RKO (cell line): ENCODE measurements around the gene CHCHD1.
"Not testable (repeated sequence)": the region's sequence is repeated elsewhere in the genome, so short reads cannot be mapped to it uniquely, and the experiment has no call there.

ENCODE experiments used
- DNase-seq: peaks from one replicate; pipeline ENCODE4 v3.0.0-alpha.2; 2016; ENCODE audit warnings: low spot score

CHCHD1 gene

DNA sequence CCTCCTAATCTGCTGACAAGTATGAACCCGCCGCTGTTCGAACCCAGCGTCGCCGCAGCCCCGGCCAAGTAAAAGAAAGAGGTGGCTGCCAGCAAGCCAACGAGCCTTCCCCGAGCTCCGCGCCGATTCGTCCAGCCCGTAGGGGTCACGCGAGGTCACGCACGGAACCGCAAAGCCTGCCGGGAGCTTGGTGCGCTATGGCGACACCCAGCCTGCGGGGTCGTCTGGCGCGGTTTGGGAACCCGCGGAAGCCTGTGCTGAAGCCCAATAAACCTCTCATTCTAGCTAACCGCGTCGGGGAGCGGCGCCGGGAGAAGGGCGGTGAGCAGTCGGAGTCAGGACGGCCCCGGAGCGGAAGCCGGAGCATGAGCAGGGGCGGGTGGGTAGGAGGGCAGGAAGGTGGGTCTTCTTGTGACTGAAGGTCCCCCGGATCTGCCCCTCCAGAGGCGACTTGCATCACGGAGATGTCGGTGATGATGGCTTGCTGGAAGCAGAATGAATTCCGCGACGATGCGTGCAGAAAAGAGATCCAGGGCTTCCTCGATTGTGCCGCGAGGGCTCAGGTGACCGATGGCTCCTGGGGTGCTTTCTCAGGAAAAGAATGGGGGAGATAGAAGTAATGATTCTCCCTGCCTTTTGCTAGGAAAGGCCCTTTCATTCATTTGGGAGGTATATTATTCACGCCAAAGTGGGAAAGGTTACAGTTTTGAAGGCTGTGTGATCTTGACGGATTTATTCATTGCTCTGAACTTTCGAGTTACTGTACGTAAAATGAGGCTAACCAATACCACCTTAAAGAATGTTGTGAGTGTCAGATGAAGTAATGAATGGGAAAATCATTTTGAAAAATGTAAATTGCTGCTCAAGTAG, at the start of gene CHCHD1:
Gene CHCHD1, plus strand, starts transcription at position 170 of the 870 bp plus-strand sequence. Its CDS starts 28 bp downstream, at position 198.
- peak; percentile 89 for DNase-seq

DNA sequence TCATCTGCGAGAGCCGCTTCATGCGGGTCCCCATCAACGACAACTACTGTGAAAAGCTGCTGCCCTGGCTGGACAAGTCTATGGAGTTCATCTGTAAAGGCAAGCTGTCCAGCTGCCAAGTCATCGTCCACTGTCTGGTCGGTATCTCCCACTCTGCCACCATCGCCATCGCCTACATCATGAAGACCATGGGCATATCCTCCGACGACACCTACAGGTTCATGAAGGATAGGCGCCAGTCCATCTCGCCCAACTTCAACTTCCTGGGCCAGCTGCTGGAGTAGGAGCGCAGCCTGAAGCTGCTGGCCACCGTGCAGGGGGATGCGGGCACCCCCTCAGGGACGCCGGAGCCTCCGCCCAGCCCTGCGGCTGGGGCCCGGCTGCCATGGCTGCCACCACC, 49.4 kb upstream of the CHCHD1 start:
- DNase-seq: no peak

DNA sequence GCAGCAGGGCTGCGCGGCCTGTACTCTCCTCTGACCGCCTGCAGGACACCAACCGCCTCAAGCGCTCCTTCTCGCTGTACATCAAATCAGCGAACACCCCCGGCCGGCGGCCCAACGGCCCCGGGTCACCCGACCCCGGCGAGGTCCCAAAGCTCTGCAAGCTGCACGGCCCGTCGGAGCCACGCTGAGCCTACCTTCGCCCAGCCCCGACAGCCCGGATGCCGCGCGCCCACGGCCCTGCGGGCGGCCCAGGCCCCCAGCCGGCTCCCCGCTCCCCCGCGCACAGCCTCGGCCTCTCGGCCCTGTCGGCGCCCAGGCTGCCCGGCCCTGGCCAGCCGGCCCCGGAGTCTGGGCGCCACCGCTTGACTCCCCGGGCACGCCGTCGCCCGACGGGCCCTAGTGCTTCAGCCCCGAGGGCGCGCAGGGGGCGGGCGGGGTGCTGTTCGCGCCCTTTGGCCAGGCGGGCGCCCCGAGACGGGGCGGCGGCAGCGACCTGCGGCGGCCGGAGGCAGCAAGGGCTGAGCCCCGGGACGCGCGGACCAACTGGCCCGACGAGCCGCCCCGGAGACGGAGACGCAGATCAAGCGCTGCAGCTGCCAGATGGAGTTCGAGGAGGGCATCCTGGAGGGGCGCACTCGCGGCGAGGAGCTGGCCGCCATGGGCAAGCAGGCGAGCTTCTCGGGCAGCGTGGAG, 48.8 kb upstream of the CHCHD1 start:
- DNase-seq: no peak

DNA sequence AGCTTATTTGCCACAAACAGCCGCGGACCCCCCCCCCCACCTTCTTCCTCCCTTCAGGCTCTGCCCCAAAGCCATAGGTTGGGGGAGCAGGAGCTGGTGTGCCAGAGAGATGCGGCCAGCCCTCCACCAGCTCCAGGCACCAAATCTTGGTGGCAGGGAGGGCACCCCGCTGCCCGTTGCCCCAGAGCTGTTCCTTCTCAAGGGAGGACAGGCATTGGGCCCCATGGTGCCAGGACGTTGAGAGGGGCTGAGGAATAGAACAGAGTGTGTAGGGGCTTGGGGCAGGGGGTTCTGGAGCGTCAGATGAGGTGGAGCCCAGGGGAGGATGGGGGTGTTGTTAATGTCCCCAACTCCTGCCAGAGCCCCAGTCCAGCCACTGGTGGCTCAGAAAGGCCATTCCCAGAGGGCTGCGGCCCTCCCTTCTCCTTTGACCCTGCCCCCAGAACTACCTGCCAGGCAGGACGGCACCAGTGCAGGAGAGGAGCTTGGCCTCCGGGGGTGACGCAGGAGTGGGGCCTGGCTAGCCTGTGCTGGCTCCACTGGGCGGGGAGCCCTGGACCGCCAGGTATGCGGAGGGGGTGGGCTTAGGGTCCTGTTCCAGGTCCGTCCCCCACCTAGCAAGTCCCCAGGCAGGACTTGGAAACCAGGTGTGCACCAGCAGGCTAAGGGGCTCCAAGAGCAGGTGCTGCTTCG, 47.7 kb upstream of the CHCHD1 start:
- DNase-seq: no peak

DNA sequence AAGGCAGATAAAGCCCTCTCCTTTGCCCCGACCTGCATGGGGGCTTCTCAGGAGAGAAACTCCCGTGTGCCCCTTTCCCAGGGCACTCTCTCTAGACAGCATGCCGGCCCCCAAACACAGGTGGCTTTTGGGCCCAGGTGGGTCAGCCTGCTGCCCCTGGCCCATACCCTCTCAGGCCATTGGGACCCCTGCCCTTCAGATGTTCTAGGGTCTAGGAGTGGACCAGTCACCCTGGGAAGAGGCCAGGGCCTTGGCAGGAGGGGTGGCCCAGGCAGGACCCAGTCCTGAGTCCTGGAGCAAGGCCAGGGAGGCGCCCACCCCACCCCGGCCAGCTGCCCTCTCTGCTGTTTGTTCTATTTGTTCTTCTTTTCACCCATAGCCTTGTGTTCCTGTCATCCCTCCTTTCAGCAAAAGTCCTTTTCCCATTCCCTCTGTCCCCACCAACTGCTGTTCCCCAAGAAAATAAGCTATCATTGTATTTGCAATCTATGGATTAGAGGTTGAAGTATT, 47.0 kb upstream of the CHCHD1 start:
- no peak for DNase-seq

DNA sequence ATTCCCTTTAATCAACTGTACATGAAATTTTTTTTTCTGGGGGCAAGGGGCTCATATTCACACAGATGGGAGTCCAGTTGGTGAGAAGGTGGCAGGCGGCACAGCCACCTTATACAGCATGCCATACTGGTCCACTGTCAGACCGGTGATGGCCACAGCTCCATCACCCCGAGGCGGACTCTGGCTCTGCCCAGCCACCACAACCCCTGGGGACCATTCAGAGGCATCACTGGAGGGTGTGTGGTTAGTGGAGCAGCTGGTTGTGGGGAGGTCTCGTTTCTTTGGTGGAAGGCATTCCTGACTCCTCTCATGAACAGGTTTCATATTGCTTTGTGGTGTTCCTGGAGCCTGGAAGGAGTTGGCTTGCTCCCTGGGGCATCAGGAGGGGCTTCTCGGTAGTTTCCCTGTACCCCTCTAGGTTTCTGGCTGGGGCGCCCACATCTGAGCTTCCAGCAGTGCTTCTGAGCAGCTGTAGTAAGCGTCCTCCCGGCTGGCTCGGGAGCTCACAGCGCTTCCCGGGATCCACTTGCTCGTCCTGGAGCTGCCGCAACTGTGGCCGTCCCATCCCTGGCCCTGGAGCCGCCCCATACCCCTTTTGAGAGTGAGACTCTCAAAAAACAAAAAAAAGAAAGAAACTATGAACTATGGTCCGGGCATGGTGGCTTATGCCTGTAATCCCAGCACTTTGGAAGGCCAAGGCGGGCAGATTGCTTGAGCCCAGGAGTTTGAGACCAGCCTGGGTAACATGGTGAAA, 41.2 kb upstream of the CHCHD1 start:
- DNase-seq: not testable (repeated sequence)

DNA sequence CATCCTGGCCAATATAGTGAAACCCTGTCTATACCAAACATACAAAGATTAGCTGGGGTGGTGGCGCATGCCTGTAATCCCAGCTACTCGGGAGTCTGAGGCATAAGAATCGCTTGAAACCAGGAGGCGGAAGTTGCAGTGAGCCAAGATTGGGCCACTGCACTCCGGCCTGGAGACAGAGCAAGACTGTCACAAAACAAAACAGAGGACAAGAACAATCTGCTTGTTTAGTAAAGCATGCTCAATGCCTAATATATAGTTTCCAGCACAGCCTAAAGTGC, 39.5 kb upstream of the CHCHD1 start:
- DNase-seq: no peak

DNA sequence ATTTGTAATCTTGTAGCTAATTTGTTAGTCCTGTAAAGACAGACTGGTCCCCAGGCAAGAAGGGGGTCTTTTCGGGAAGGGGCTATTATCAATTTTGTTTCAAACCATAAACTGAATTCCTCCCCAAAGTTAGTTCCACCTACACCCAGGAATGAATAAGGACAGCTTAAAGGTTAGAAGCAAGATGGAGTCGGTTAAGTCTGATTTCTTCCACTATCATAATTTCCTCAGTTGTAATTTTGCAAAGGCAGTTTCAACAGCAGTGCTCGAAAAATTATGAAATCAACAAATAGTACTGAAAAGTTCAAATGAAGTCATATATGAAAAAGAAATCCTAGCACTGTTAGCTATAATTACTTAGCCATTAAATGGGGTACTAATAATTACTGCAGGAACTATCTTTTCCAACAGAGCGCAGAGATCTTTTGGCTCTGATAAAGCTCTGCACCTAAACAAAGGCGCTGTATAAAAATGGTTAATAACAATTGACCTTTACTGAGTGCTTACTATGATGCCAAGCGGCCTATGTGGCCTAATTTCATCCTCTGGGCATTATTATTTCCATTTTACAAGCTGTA, 38.4 kb upstream of the CHCHD1 start:
- DNase-seq: no peak

DNA sequence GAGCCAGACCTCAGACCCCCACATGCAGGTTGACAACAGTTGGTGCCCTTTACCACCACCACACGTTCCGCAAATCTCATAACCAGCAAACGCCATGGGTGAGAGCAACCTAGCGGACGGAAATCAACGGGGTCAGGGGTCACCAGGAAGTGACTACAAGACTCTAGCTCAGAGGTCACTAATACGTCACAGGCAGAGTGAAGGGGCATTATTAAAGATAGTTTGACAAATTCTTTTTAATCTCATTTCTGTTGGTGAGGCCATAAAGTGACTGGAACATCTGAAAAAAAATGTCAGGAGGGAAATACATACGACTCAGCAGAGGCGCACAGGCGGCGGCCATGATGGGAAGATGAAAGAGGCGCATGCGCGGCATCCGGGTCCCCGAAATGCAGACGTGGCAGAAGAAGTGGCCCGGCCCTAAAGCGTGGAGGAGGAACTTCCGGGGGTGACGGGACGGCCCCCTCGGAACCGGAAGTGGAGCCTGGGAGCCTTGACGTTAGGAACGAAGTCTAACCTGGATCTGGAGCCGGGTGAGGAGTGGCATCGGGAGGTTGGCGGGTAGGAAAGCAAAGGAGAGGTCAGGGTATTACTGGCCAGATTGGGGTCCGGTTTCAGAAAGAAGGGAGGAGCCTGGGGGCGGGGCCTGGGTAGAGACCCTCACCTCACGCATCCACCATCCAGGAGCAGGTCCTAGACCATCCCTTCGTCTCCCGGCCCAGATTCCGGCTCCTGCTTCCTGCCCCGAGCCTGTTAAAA, 37.8 kb upstream of the CHCHD1 start, which contains the start of gene SEC24C:
Gene SEC24C, plus strand, starts transcription at position 468 of the 759 bp plus-strand sequence. CDS start 2,461 bp downstream, outside the sequence.
- peak; percentile 97 for DNase-seq

DNA sequence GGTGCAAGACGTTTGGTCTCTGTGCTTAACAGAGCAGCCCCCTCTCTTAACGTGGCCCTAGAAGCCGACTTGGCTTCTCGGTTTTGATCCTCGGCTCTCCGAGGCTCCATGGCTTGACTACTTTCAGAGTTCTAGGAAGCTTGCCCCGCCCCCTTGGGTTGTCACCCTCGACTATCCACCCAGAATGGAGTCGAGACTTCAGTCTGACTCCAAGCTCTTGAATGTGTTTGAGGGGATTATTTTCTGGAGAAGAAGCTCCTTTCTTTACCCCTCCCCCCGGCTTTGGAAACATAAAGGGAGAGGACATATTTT, 37.2 kb upstream of the CHCHD1 start:
- peak; percentile 65 for DNase-seq

DNA sequence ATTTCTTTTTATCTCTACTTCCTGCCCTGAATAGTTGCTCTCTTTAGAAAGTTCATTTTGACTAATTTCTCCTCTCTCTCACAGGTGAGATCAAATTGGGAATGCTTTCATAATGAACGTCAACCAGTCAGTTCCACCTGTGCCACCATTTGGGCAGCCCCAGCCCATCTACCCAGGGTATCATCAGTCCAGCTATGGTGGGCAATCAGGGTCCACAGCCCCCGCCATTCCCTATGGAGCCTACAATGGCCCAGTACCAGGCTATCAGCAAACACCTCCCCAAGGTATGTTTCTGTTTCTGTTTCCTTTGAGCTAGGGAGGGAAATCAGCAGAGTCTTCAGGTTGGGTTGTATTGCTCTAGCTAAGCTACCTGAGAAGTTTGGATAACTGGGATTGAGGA, 35.1 kb upstream of the CHCHD1 start:
- no peak for DNase-seq

DNA sequence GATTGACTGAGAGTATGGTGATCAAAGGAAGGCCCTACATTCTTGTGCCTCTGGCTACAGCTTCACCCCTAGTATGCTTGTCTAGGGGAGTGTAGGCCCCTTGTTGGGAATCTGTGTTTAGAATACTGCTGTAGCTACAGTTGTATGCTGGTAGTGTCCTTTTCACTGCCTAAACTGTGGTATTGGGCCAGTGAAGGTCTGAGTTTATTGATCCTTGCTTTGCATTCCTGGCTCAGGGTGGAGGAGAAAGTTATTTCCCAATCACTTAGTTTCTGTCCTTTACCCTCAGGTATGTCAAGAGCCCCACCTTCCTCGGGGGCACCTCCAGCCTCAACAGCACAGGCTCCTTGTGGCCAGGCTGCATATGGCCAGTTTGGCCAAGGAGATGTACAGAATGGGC, 31.0 kb upstream of the CHCHD1 start:
- DNase-seq: no peak

DNA sequence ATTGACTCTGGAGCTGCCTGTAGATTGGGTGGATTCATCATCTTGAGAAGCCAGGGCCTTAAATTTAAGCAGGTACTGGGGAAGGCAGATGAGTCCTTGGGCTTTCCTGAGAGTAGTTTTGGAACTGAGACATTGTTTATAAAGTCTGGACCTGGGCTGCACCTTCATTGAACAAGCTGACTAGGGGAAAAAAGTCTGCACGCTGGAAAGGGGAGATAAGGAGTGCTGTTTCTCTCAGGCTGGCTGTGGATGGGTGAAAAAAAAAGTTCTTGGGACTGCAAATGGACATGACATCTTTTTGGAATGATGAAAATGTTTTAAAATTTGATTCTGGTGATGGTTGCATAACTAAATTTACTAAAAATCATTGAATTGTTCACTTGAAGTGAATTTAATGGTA, 25.7 kb upstream of the CHCHD1 start:
- DNase-seq: no peak

DNA sequence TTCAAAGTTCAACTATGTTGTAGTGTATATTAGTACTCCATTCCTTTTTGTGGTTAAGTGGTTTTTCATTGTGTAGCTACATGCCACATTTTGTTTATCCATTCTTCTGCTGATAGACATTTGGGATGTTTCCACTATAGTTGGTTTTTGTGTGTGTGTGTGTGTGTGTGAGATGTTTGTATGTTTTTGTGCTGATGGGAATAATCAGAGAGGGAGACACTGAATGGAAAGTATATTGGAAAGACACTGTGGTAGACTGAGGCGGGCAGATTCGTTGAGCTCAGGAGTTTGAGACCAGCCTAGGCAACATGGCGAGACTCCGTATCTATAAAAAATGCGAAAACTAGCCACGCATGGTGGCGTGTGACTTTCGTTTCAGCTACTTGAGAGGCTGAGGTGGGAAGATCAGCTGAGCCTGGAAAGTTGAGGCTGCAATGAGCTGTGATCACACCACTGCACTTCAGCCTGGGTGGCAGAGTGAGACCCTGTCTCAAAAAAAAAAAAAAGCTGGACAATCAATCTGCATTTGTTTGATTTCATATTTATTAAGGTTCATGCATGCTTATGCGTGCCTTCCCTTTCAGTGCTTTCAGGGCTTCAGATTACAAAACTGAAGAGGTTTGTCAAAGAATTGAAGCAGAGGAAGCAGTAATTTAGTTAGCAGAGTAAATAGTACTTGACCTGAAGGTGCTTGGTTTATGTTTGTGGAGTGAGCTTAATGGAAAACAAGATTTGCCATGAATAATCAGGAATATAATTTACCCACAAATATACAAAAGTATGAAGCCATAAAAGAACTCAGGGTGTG, 22.9 kb upstream of the CHCHD1 start:
- DNase-seq: no peak

DNA sequence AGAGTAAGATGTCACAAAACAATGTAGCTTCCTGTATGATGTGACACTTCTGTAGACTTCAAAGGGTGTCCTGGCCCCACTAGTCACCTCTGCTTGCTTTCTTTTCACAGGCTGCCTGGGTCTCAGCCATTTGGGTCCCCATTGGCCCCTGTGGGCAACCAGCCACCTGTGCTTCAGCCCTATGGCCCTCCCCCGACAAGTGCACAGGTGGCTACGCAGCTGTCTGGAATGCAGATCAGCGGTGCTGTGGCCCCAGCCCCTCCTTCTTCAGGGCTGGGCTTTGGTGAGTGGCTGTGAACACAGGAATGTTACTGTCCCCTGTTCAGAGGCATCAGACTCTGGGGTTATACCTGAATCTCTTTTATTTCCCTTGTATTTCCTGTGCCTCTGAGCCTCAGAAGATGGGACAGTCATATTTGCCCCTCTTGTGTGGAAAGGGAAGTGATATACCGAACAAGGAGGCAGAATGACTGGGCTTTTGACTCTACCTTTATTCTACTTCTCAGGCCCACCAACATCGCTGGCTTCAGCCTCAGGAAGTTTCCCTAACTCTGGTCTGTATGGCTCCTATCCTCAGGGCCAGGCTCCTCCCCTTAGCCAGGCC, 22.2 kb upstream of the CHCHD1 start:
- no peak for DNase-seq

DNA sequence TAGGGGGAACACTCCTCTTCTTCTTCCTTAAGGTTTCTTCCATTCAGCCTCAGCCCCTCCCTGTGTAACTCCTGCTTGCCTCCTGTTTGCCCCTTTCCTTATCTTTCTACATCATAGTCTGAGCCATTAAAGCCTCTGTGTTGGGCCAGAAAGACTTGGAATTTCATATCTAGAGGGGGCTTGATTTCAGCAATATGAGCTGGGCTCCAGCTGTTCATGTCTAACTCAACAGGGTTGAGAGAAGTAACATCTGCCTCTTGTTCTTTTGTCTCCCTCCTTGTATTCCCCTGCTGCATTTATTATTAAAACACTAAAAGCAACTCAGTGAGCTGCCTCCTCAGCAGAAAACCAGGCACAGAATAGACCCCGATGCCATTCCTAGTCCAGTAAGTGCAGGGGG, 20.1 kb upstream of the CHCHD1 start:
- DNase-seq: no peak

DNA sequence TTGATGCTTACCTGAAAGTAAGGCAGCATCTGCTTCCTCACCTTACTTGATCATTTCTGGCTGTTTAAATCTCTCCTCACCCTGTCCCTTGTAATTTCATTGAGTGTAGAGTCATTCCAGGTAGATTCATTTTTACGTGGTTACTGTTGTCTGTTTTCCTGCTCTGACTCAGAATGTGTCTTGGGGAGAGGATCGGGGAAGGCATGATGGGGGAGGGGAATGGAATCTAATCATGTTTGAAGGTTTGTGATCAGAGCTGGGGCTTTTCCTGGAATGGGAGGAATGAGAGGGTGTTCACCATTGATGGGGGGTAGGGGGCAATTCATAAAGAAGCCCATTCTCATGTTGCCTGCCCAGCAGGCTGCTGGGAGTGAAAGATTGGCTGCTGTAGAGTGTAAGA, 18.9 kb upstream of the CHCHD1 start:
- no peak for DNase-seq

DNA sequence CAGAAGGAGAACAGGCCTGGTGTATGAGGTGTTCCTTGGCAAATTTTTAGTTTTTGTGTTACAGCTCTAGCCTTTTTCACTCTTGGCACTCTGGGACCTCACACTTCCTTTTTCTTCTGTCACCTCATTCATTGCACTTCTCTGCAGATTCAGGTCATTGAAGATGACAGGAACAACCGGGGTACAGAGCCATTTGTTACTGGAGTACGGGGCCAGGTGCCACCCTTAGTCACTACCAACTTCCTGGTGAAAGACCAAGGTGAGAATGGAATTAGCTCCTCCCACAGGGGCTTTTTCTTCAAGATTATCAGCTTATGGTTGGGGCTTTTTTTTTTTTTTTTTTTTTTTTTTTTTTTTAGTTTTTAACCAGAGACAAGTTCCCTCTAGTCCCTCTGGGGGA, 18.5 kb upstream of the CHCHD1 start:
- DNase-seq: no peak

DNA sequence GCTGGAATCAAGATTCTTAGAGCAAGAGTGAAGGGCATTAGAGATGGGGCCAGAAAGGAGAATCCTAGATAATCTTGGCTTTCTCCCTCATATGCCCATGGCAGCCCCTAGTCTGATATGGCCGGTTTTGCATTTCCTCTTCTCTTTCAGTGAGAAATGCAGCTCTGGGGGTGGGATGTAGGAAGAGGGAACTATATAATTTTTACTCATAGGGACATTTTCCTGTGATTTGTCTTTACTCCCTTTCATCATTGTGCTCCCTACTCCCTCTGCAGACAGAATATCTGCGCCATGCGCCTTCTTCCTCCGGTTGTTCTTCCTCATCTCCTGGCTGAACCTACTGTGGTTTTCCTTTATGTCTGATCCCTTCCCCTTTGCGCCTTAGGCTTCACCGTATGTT, 16.8 kb upstream of the CHCHD1 start:
- no peak for DNase-seq

DNA sequence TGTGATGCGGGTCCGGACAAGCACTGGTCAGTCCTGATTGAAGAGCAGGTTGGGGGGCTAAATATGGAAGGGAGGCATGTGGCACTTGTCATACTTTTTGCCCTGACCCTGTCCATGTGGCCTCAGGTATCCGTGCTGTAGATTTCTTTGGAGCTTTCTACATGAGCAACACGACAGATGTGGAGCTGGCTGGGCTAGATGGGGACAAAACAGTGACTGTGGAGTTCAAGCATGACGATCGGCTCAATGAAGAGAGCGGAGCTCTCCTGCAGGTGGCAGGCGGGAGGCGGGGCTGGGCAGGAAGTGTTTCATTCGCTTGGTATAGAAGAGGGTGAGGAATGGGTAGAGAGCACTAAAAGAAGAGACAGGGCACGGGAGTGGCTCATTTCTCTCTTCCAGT, 13.0 kb upstream of the CHCHD1 start:
- no peak for DNase-seq
